ENCODE data around the gene DCBLD2. TPM values are rescaled to one million over a fixed set of nuclear protein-coding genes. Genes with fewer than 3 reads are reported as not detected.

DCBLD2 gene
- total RNA-seq, 1 experiment from 2014 or later: 265 TPM

DNA sequence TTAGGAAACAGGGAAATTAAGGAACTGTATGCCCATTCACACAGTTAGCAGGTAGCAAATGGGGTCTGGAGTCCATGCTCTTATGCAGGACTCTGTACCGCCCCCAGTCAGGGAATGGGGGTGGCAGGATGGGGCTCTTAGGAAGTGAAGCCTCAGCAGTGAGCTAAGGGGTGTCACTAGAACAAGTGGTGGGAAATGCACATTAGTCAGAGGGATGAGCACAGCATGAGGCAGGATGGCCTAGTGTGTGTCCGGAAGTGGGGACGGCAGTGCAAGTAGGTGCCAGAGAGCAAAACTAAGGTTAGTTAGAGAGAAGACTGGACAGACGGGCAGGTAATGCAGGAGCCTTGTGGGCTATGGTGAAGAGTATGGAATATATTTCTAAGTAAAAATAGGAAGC is 77.7 kb downstream of the DCBLD2 start:
- H3K9me3 ChIP-seq (ENCODE audit: low read length): no peaks in the 10 kb centered on the region
- BruUV-seq (replicated peaks): no TSS peak
- H4K20me1 ChIP-seq (ENCODE audit: low read length): no peaks in the 10 kb centered on the region; the same call in 1 of the 2 replicates
- H3K9me2 ChIP-seq (replicated peaks; ENCODE audit: low read length): no peaks in the 10 kb centered on the region
- no peak for TF ChIP-seq EZH2phosphoT487 (IDR thresholded peaks at IDR 0.05; ENCODE audit: borderline replicate concordance, low read length)
- TF ChIP-seq, protein P1, sequence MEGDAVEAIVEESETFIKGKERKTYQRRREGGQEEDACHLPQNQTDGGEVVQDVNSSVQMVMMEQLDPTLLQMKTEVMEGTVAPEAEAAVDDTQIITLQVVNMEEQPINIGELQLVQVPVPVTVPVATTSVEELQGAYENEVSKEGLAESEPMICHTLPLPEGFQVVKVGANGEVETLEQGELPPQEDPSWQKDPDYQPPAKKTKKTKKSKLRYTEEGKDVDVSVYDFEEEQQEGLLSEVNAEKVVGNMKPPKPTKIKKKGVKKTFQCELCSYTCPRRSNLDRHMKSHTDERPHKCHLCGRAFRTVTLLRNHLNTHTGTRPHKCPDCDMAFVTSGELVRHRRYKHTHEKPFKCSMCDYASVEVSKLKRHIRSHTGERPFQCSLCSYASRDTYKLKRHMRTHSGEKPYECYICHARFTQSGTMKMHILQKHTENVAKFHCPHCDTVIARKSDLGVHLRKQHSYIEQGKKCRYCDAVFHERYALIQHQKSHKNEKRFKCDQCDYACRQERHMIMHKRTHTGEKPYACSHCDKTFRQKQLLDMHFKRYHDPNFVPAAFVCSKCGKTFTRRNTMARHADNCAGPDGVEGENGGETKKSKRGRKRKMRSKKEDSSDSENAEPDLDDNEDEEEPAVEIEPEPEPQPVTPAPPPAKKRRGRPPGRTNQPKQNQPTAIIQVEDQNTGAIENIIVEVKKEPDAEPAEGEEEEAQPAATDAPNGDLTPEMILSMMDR (conservative IDR thresholded peaks at IDR 0.05; ENCODE audit: low read depth, low read length): no peak
- no peak overlapping the region for H2AFZ ChIP-seq (ENCODE audit: low read length)
- POLR2A ChIA-PET (ENCODE audit: unreplicated experiment): no interaction called here
- H3K4me3 ChIP-seq (ENCODE audit: low read length): no peak overlapping the region
- peaks cover 44% of the 10 kb centered on the region for H3K79me2 ChIP-seq (ENCODE audit: low read length)
- H3K27ac ChIP-seq (ENCODE audit: low read length): peak overlapping the region; percentile 15; the same call in 1 of the 2 replicates
- no peaks in the 10 kb centered on the region for H3K4me1 ChIP-seq (ENCODE audit: insufficient read depth, low read length)
- DNase-seq: peak; percentile 32
- no peak overlapping the region for H3K9ac ChIP-seq (ENCODE audit: low read length)
- peak; percentile 59 for ATAC-seq
- CTCF ChIA-PET: no interaction called here
- intact Hi-C loops (cut with micrococcal nuclease): no loop called here
- peaks cover 33% of the 10 kb centered on the region for H3F3A ChIP-seq (ENCODE audit: low read length, unreplicated experiment)
- no peaks in the 10 kb centered on the region for H3K27me3 ChIP-seq (ENCODE audit: low read length)
- H3K36me3 ChIP-seq (ENCODE audit: low read depth, low read length): peaks cover 62% of the 10 kb centered on the region
- H3K4me2 ChIP-seq (ENCODE audit: low read length): no peak overlapping the region

DNA sequence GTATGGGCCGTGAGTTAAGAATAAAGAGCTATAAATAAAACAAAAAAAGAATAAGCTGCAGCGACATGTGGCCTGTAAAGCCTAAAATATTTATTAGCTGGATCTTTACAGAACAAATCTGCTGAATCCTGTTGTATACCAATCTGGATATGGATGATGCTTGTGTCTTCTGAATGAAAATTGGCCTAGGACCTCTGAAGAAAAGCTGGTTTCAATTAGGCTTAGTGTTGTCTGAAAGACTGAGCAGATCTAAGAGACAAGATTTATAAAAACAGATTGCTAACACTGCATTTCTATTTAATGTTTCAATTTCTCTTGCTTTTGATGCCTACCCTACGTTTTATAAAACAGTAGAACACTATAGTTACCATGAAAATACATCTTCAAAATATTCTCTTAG is 80.4 kb downstream of the DCBLD2 start:
- H3K4me2 ChIP-seq (ENCODE audit: low read length): no peak overlapping the region
- peaks cover 33% of the 10 kb centered on the region for H3K79me2 ChIP-seq (ENCODE audit: low read length)
- H4K20me1 ChIP-seq (ENCODE audit: low read length): no peaks in the 10 kb centered on the region; the same call in 1 of the 2 replicates
- H3F3A ChIP-seq (ENCODE audit: low read length, unreplicated experiment): peaks cover 39% of the 10 kb centered on the region
- H3K36me3 ChIP-seq (ENCODE audit: low read depth, low read length): peaks cover 82% of the 10 kb centered on the region
- peaks cover 9% of the 10 kb centered on the region for H3K4me1 ChIP-seq (ENCODE audit: insufficient read depth, low read length)
- no peaks in the 10 kb centered on the region for H3K9me3 ChIP-seq (ENCODE audit: low read length)
- DNase-seq (no peak), ATAC-seq (no peak)
- POLR2A ChIA-PET (ENCODE audit: unreplicated experiment): no interaction called here
- H3K27ac ChIP-seq (ENCODE audit: low read length): no peak overlapping the region
- H3K9me2 ChIP-seq (replicated peaks; ENCODE audit: low read length): no peaks in the 10 kb centered on the region
- TF ChIP-seq, protein P1 (conservative IDR thresholded peaks at IDR 0.05; ENCODE audit: low read depth, low read length): no peak
- TF ChIP-seq EZH2phosphoT487 (IDR thresholded peaks at IDR 0.05; ENCODE audit: borderline replicate concordance, low read length) (no peak), EZH2 (IDR thresholded peaks at IDR 0.05; ENCODE audit: low read length, unreplicated experiment) (no peak)
- H3K4me3 ChIP-seq (ENCODE audit: low read length): no peak overlapping the region
- no peaks in the 10 kb centered on the region for H3K27me3 ChIP-seq (ENCODE audit: low read length)
- H3K9ac ChIP-seq (ENCODE audit: low read length): no peak overlapping the region
- intact Hi-C loops (cut with micrococcal nuclease): no loop called here
- CTCF ChIA-PET: no interaction called here
- H2AFZ ChIP-seq (ENCODE audit: low read length): no peak overlapping the region
- no TSS peak for BruUV-seq (replicated peaks)

DNA sequence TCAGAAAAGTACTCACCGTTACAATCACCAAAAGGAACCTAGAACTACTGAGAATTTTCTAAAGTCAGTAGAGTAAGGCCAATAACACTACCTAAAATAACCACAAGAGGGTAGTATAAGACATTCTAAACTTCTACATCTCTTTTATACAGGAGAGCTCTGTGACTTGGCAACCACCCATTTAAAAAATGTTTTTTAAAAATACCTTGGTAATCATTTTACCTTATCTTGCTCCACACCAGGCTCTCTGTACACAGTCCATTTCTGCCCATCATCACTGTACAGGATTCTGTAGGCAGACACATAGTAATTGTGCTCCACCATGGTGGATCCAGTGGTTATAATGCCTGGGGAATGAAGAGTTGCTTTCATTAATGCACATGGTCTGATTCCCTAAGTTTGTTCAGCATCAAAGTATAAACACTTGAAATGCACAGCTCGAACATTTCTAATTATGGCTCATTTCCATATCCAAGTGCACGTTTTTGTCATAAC is 83.9 kb downstream of the DCBLD2 start:
- POLR2A ChIA-PET (ENCODE audit: unreplicated experiment): interaction anchor here (0.5 to 0.9 kb wide), 3 partner anchors 135 to 177 kb away, joined by 3 to 4 read pairs (median 4); no protein-coding TSS in a partner anchor
- intact Hi-C loops (cut with micrococcal nuclease): loop anchor here (1.0 to 10.0 kb wide), 6 partner anchors 69 to 936 kb away; partner anchors contain the start of gene DCBLD2
- BruUV-seq (replicated peaks): no TSS peak
- peaks cover 83% of the 10 kb centered on the region for H3K36me3 ChIP-seq (ENCODE audit: low read depth, low read length)
- H3K27me3 ChIP-seq (ENCODE audit: low read length): no peaks in the 10 kb centered on the region
- H3K9me3 ChIP-seq (ENCODE audit: low read length): no peaks in the 10 kb centered on the region
- peak; percentile 42 for ATAC-seq
- no peaks in the 10 kb centered on the region for H3K9me2 ChIP-seq (replicated peaks; ENCODE audit: low read length)
- H3K9ac ChIP-seq (ENCODE audit: low read length): no peak overlapping the region
- peaks cover 3% of the 10 kb centered on the region; the same call in 1 of the 2 replicates for H4K20me1 ChIP-seq (ENCODE audit: low read length)
- TF ChIP-seq EZH2 (IDR thresholded peaks at IDR 0.05; ENCODE audit: low read length, unreplicated experiment) (no peak), EZH2phosphoT487 (IDR thresholded peaks at IDR 0.05; ENCODE audit: borderline replicate concordance, low read length) (no peak)
- TF ChIP-seq, protein P1 (conservative IDR thresholded peaks at IDR 0.05; ENCODE audit: low read depth, low read length): peak; percentile 84
- H3K4me3 ChIP-seq (ENCODE audit: low read length): no peak overlapping the region
- peak overlapping the region; percentile 21 for H3K27ac ChIP-seq (ENCODE audit: low read length)
- H3K4me2 ChIP-seq (ENCODE audit: low read length): no peak overlapping the region
- H3K4me1 ChIP-seq (ENCODE audit: insufficient read depth, low read length): peaks cover 31% of the 10 kb centered on the region
- CTCF ChIA-PET: interaction anchor here (0.6 to 1.3 kb wide), 3 partner anchors 24 to 176 kb away, joined by 3 to 14 read pairs (median 4); no protein-coding TSS in a partner anchor
- peak; percentile 89 for DNase-seq
- H3K79me2 ChIP-seq (ENCODE audit: low read length): peaks cover 15% of the 10 kb centered on the region; the same call in 1 of the 2 replicates
- peaks cover 41% of the 10 kb centered on the region for H3F3A ChIP-seq (ENCODE audit: low read length, unreplicated experiment)
- H2AFZ ChIP-seq (ENCODE audit: low read length): no peak overlapping the region
